22Rv1 (cell line): ENCODE data around the gene SHCBP1L.

Experiments used
- ZFX ChIP-seq: fragments of 450-650 bp; IDR thresholded peaks from 2 replicates; pipeline ENCODE4 v1.6.1; 2017; ENCODE audit warnings: antibody characterized with exemption, borderline replicate concordance
- TF ChIP-seq, protein P1 (sequence below): fragments of 450-650 bp; IDR thresholded peaks from 2 replicates; pipeline ENCODE4 v1.5.1; 2017; ENCODE audit warnings: mild to moderate bottlenecking

- TF ChIP-seq, protein P1, sequence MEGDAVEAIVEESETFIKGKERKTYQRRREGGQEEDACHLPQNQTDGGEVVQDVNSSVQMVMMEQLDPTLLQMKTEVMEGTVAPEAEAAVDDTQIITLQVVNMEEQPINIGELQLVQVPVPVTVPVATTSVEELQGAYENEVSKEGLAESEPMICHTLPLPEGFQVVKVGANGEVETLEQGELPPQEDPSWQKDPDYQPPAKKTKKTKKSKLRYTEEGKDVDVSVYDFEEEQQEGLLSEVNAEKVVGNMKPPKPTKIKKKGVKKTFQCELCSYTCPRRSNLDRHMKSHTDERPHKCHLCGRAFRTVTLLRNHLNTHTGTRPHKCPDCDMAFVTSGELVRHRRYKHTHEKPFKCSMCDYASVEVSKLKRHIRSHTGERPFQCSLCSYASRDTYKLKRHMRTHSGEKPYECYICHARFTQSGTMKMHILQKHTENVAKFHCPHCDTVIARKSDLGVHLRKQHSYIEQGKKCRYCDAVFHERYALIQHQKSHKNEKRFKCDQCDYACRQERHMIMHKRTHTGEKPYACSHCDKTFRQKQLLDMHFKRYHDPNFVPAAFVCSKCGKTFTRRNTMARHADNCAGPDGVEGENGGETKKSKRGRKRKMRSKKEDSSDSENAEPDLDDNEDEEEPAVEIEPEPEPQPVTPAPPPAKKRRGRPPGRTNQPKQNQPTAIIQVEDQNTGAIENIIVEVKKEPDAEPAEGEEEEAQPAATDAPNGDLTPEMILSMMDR = no peak
- no peak for TF ChIP-seq ZFX
Observed at GRCh38 chr1:182968836-182969734, 16.1 kb upstream of the SHCBP1L start.
